Epithelial cell of prostate (primary cell): ENCODE results near the gene IGF1R.

Source experiments
- DNase-seq: peaks from one replicate; pipeline ENCODE4 v3.0.0-alpha.2; 2011; ENCODE audit warnings: low read depth, low spot score
- H3K27ac ChIP-seq: fragments of 450-650 bp; 2 replicates; pipeline ENCODE4 v1.5.1; 2017; ENCODE audit warnings: mild to moderate bottlenecking

IGF1R gene

GRCh38 chr15:98943051-98943508, 294.7 kb downstream of the IGF1R start:
- DNase-seq = no peak
- no peak overlapping the region for H3K27ac ChIP-seq

- no peak for DNase-seq
- H3K27ac ChIP-seq = no peak overlapping the region
These were observed 295.3 kb downstream of the IGF1R start for GRCh38 chr15:98943601-98944151.

GRCh38 chr15:98946301-98947255, 298.2 kb downstream of the IGF1R start:
- no peak overlapping the region for H3K27ac ChIP-seq
- DNase-seq = no peak

- H3K27ac ChIP-seq = no peak overlapping the region
- DNase-seq = no peak
These were observed 300.1 kb downstream of the IGF1R start for GRCh38 chr15:98948456-98948855.

GRCh38 chr15:98948941-98949340, 300.6 kb downstream of the IGF1R start:
- DNase-seq = no peak

GRCh38 chr15:98949624-98950023, 301.3 kb downstream of the IGF1R start:
- no peak overlapping the region for H3K27ac ChIP-seq
- no peak for DNase-seq

More at GRCh38 chr15:98948941-98949340, 300.6 kb downstream of the IGF1R start:
- H3K27ac ChIP-seq = no peak overlapping the region

- no peak for DNase-seq
- H3K27ac ChIP-seq = no peak overlapping the region
These were observed 301.9 kb downstream of the IGF1R start for GRCh38 chr15:98950248-98950647.

- DNase-seq = no peak
- H3K27ac ChIP-seq = no peak overlapping the region
These were observed 302.7 kb downstream of the IGF1R start for GRCh38 chr15:98951004-98951403.

GRCh38 chr15:98951493-98952320, 303.4 kb downstream of the IGF1R start:
- H3K27ac ChIP-seq = no peak overlapping the region
- no peak for DNase-seq

- H3K27ac ChIP-seq = no peak overlapping the region
- no peak for DNase-seq
These were observed 304.1 kb downstream of the IGF1R start for GRCh38 chr15:98952381-98952803.

- no peak overlapping the region for H3K27ac ChIP-seq
- DNase-seq = no peak
These were observed 304.9 kb downstream of the IGF1R start for GRCh38 chr15:98953000-98953787.

- no peak for DNase-seq
- H3K27ac ChIP-seq = no peak overlapping the region
These were observed 305.6 kb downstream of the IGF1R start for GRCh38 chr15:98953968-98954367.

- DNase-seq = no peak
- no peak overlapping the region for H3K27ac ChIP-seq
These were observed 306.1 kb downstream of the IGF1R start for GRCh38 chr15:98954411-98954810.

GRCh38 chr15:98955331-98955730, 307.0 kb downstream of the IGF1R start:
- H3K27ac ChIP-seq = no peak overlapping the region
- no peak for DNase-seq

- no peak for DNase-seq
- no peak overlapping the region for H3K27ac ChIP-seq
These were observed 307.8 kb downstream of the IGF1R start for GRCh38 chr15:98955961-98956723.

GRCh38 chr15:98956796-98957553, 308.6 kb downstream of the IGF1R start:
- no peak overlapping the region for H3K27ac ChIP-seq
- no peak for DNase-seq

GRCh38 chr15:98957655-98958054, 309.3 kb downstream of the IGF1R start:
- DNase-seq = no peak
- H3K27ac ChIP-seq = no peak overlapping the region

GRCh38 chr15:98958076-98958475, 309.7 kb downstream of the IGF1R start:
- H3K27ac ChIP-seq = no peak overlapping the region

More at GRCh38 chr15:98958076-98958475, 309.7 kb downstream of the IGF1R start:
- no peak for DNase-seq
